Fibroblast of skin of left biceps (primary cell): Measurements from ENCODE around the gene RNPEPL1.

ENCODE experiments used
- DNase-seq, 2 experiments: peaks; one replicate each; pipeline ENCODE4 v3.0.0-alpha.2; 2013; ENCODE audit warnings: low read depth in 2 of 2

The RNPEPL1 gene

DNA sequence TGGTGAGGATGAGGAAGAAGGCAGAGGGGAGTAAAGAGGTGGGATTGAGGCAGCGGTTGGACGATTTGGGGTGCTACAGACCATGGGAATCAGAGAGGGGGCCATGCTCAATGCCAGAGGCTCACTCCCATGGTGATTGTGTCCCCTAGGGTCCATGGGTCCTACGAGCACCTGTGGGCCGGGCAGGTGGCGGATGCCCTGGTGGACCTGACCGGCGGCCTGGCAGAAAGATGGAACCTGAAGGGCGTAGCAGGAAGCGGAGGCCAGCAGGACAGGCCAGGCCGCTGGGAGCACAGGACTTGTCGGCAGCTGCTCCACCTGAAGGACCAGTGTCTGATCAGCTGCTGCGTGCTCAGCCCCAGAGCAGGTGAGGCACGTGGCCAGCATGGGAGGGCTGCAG is 23.5 kb downstream of the RNPEPL1 start:
- no peak for DNase-seq

GRCh38 chr2:240593026-240593702 is 24.9 kb downstream of the RNPEPL1 start:
- DNase-seq = no peak

DNA sequence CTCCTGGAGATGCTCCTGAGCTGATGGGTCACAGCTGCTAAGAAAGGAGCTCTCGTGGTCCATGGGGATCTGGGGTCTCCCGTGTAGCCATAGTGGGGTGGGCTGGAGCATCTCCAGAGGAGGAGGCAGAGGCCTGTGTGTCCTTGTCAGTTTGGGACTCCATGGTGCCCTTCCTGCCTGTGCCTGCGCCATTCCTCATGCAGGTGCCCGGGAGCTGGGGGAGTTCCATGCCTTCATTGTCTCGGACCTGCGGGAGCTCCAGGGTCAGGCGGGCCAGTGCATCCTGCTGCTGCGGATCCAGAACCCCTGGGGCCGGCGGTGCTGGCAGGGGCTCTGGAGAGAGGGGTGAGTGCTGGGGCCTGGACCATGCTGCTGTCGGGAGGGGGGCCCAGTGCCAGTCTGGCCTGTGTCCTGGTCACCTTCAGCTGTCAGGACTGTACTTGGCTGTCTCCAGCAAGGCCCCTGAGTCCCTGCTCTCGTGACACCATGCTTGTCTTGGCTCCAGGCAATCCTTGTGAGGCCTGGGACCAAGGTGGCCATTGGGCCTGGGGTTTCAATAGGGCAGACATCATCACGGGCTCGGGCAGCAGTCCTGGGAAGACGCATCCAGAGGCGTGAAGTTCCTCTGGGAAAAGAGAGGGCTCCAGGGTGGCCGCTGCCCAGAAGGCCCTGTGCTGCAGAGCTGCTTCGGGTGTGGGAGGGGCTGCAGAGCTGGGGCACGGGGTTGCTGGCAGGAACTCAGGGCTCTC is 25.6 kb downstream of the RNPEPL1 start:
- DNase-seq = no peak

- DNase-seq = no peak
Observed at GRCh38 chr2:240594511-240595380, 26.5 kb downstream of the RNPEPL1 start.

GRCh38 chr2:240595381-240596079 is 27.2 kb downstream of the RNPEPL1 start:
- no peak for DNase-seq

- no peak for DNase-seq
Observed at GRCh38 chr2:240596080-240596460, 27.8 kb downstream of the RNPEPL1 start.

DNA sequence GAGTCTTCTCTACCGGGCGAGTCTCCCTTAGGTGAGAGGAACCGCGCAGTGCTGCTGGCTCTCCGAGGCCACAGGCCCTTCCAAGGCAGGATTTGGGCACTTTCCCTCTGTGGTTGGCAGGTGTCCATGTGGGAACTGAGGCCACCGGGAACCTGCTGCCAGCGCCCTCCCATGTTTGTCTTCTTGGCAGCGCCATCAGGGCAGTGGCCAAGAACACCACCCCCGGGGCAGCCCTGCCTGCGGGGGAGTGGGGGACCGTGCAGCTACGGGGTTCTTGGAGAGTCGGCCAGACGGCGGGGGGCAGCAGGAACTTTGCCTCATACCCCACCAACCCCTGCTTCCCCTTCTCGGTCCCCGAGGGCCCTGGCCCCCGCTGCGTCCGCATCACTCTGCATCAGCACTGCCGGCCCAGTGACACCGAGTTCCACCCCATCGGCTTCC is 28.2 kb downstream of the RNPEPL1 start:
- no peak for DNase-seq

DNA sequence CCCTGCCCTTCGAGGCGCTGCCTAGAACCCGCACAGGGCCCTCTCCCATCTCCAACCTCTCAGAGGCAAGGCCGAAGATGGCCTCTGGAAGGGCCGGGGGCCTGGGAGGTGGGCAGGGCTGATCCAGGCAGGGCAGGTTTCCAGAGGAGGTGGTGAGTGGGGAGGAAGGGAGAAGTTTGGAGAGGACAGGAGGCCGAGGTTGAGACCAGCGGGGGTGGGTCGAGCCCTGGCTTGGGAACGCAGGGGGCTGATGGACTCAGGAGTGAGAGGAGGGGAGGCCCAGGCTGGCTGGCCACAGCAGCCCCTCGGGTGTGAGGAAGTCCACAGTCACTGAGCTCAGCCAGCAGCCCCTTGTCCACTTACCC is 28.8 kb downstream of the RNPEPL1 start:
- no peak for DNase-seq

- DNase-seq = no peak
Observed at GRCh38 chr2:240597419-240598181, 29.3 kb downstream of the RNPEPL1 start.

DNA sequence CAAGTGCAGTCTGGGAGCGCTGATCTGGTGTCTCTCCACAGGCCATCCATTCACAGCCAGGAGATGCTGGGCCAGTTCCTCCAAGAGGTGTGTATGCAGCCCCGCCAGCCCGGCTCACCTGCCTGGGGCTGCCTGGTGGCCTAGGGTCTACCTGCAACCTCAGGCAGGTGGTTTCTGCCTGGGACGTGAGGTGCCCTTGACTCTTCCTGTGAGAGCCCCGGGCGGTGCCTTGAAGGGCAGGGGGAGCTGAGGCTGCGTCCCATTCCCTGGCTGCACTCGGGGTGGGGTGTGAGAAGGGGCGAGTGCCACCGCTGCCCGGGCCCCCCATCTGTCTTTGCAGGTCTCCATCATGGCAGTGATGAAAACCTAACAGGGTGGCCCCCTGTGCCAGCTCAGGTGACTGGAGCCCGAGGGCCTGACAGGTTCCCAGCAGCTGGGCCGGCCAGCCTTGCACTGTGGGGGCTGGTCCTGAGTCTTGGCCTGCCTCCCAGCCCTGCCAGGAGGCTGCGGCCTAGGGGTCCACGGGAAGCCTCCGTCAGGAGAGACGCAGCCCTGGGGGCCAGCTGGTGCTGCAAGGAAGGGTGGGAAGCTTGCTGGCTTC is 30.1 kb downstream of the RNPEPL1 start:
- DNase-seq = no peak

DNA sequence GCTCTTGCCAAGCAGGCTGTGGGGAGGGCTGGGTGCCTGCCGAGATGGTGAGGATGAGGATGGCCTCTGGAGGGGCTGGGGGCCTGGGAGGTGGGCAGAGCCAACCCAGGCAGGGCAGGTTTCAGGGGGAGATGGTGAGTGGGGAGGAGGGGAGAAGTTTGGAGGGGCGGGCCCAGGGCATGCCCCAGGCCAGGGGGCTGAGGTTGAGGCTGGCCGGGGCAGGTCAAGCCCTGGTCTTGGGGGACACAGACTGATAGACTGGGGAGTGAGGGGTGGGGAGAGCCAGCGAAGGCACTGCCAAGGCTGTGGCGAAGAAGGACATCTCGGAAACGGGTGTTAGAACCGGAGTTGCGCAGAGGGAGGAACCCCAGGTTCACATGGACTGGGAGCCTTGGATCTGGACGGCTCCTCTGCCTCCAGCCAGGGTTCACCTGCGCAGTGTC is 30.9 kb downstream of the RNPEPL1 start:
- DNase-seq = no peak

DNA sequence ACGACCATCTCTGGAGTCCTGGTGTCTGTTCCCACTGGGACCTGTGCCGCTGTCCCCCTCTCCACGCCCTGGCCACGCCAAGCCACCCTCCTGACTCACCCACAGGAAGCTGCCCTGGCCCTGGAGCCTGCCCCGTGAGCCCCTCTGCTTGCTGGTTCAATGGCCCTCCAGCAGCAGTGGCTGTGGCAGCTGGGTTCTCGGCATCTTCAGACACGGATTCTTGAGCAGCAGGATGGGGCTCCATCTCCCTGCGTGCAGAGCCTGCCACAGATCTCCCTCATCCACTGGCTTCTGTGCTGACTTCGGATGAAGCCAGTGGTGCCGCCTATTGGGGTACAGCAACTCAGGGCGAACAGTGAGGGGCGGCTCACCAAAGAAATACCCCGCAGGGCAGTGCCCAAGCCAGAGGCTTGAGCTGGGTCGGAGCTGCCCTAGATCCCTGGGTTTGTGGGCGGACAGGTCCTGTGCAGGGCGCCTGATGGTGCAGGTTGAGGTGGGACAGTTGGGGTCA is 32.2 kb downstream of the RNPEPL1 start:
- no peak for DNase-seq

DNA sequence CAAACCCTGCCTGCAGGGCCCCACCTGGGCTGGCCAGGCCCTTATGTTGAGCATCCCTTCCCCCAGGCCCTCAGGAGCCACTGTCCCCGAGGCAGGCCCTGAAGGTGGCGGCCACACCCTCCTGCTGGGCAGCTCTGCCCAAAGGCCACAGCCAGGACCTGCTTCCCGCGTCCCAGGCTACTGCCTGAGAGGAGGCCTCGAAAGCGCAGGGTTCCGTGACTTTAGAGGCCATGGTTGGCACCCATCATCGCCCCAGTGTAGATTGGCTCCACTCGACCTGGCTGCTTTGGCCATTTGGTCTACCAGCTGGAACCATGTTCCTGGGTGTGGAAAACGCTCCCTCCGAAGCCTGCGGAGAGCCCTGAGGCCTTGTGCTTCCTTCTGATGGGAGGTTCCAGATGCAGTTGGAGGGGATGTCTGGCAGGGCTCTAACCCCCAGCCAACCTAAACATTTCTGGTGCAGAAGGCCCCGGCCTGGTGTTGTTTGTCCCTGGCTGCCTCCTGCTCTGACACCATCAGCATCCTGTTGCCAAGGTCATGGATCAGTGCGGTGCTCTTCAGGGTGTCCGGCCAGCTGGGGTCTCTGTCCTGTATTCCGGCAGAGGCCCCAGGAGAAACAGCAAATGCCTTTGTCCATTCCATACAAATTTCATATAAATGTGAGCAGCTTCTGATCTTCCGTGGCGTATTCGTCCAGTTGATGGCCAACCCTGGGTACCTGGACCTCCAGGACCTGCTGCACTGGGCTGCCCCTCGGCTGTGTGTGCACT is 33.0 kb downstream of the RNPEPL1 start:
- DNase-seq = no peak

DNA sequence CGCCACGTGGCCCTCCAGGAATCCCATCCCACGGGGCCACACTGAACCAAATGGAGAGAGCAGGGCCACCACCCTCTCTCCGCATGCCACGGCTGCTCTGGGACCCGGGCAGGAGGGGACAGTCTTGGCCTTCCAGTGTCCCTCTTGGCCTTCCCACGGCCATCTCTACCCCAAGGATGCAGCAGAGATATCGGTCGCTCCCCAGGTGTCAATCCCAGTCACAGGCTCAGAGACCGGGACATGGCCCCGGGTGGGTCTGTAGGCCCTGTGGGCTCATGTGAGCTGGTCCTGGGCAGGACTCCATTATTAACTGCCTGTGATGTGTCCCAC is 33.5 kb downstream of the RNPEPL1 start:
- DNase-seq = no peak

GRCh38 chr2:240602266-240603050 is 34.2 kb downstream of the RNPEPL1 start:
- no peak for DNase-seq

GRCh38 chr2:240603081-240603835 is 35.0 kb downstream of the RNPEPL1 start:
- no peak for DNase-seq

DNA sequence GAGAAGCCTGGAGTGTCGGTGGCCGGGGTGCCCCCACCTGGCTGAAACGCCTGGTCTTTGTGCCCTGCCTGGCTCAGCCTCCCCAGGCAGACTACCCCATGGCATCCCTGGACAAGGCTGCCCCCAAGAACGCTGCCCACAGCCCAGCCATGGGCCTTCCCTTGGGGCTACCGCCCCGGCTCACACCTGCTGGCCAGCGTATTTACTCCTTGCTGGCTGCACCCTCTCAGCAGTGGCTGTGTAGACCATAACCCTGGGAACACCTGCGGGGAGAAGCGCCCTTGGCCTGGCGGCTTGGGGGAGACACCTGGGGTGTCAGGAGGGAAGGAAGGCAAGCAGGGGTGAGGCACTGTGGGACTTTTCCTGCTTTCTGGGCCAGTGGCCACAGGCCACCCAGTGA is 35.6 kb downstream of the RNPEPL1 start:
- no peak for DNase-seq

GRCh38 chr2:240604291-240604938 is 36.1 kb downstream of the RNPEPL1 start:
- DNase-seq = no peak
